ENCODE data around the gene CRTC2. TPM values are rescaled to one million over a fixed set of nuclear protein-coding genes. Genes with fewer than 3 reads are reported as not detected.
A peak's percentile ranks its signal among the peaks of the same experiment; 100 is the strongest.

CRTC2 gene
- total RNA-seq, 1 experiment from 2014 or later: 40.8 TPM

DNA sequence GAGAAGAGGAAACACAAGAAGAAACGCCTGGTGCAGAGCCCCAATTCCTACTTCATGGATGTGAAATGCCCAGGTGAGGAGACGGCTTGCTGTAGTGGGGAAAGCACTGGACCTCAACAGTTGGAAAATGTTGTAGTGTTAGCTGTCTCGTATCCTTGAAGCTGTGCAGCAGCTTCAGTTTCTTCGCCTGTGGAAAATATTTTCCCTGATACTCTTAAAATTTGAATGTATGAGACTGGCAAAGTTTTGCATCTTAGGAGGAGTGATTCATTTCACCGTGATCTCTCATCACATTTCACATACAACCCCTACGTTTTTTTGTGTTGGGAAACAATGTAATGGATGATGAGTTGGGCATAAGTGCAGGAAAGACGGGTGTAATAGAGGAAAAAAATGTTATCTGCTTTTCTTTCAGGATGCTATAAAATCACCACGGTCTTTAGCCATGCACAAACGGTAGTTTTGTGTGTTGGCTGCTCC is 32.8 kb upstream of the CRTC2 start:
- H3K4me3 ChIP-seq (ENCODE audit: low read depth, low read length, poor library complexity, severe bottlenecking): peak overlapping the region; percentile 81

GRCh38 chr1:153990468-153991150 is 32.2 kb upstream of the CRTC2 start, which contains the start of gene RPS27:
TSS of gene RPS27 (plus strand) at chr1:153990762. CDS start at chr1:153990797, 35 bp downstream.
- Histone ChIP-seq H3K27me3 (replicated peaks; ENCODE audit: insufficient read depth, low read depth, low read length, poor library complexity) (no peaks in the 10 kb centered on the region), H3K27ac (ENCODE audit: low read depth, low read length, poor library complexity, severe bottlenecking) (peak within 1 kb of the TSS; percentile 96), H3K4me3 (ENCODE audit: low read depth, low read length, poor library complexity, severe bottlenecking) (peak within 1 kb of the TSS; percentile 81), H3K9me3 (ENCODE audit: low read depth, low read length, poor library complexity, severe bottlenecking) (no peaks in the 10 kb centered on the region), H3K36me3 (ENCODE audit: insufficient read depth, low read length, poor library complexity, severe bottlenecking) (peaks cover 42% of the 10 kb centered on the region), H3K4me1 (ENCODE audit: insufficient read depth, low read length, poor library complexity, severe bottlenecking) (peaks cover 17% of the 10 kb centered on the region)
- no TSS peak for BruUV-seq (replicated peaks)
- ChIA-PET POLR2A (ENCODE audit: low non-redundant PET) (interaction anchor here (0.6 to 1.0 kb wide), 10 partner anchors 9 to 1464 kb away, joined by 3 to 11 read pairs (median 4); partner anchors contain the start of genes DENND4B, JTB, SLC39A1 and UBAP2L), CTCF (interaction anchor here (0.6 kb wide), 1 partner anchor 266 kb away, joined by 5 read pairs; no protein-coding TSS in a partner anchor)
- DNase-seq (ENCODE audit: low spot score): peak; percentile 98
- intact Hi-C loops (cut with micrococcal nuclease; ENCODE audit: unreplicated experiment): no loop called here
- TF ChIP-seq, protein P1, sequence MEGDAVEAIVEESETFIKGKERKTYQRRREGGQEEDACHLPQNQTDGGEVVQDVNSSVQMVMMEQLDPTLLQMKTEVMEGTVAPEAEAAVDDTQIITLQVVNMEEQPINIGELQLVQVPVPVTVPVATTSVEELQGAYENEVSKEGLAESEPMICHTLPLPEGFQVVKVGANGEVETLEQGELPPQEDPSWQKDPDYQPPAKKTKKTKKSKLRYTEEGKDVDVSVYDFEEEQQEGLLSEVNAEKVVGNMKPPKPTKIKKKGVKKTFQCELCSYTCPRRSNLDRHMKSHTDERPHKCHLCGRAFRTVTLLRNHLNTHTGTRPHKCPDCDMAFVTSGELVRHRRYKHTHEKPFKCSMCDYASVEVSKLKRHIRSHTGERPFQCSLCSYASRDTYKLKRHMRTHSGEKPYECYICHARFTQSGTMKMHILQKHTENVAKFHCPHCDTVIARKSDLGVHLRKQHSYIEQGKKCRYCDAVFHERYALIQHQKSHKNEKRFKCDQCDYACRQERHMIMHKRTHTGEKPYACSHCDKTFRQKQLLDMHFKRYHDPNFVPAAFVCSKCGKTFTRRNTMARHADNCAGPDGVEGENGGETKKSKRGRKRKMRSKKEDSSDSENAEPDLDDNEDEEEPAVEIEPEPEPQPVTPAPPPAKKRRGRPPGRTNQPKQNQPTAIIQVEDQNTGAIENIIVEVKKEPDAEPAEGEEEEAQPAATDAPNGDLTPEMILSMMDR (conservative IDR thresholded peaks at IDR 0.05; ENCODE audit: low read depth, low read length): no peak
- no peak for TF ChIP-seq EZH2 (IDR thresholded peaks at IDR 0.05; ENCODE audit: borderline replicate concordance, low read depth, low read length, poor library complexity, severe bottlenecking)

More for the DNA sequence above, 32.8 kb upstream of the CRTC2 start:
- Histone ChIP-seq H3K27me3 (replicated peaks; ENCODE audit: insufficient read depth, low read depth, low read length, poor library complexity) (no peaks in the 10 kb centered on the region), H3K27ac (ENCODE audit: low read depth, low read length, poor library complexity, severe bottlenecking) (peak overlapping the region; percentile 96), H3K36me3 (ENCODE audit: insufficient read depth, low read length, poor library complexity, severe bottlenecking) (peaks cover 42% of the 10 kb centered on the region), H3K9me3 (ENCODE audit: low read depth, low read length, poor library complexity, severe bottlenecking) (no peaks in the 10 kb centered on the region), H3K4me1 (ENCODE audit: insufficient read depth, low read length, poor library complexity, severe bottlenecking) (peaks cover 17% of the 10 kb centered on the region)
- no peak for TF ChIP-seq EZH2 (IDR thresholded peaks at IDR 0.05; ENCODE audit: borderline replicate concordance, low read depth, low read length, poor library complexity, severe bottlenecking)
- TF ChIP-seq, protein P1 (conservative IDR thresholded peaks at IDR 0.05; ENCODE audit: low read depth, low read length): no peak
- ChIA-PET POLR2A (ENCODE audit: low non-redundant PET) (interaction anchor here (0.5 to 1.0 kb wide), 3 partner anchors 8 to 1465 kb away, joined by 3 to 6 read pairs (median 4); no protein-coding TSS in a partner anchor), CTCF (no interaction called here)
- no peak for DNase-seq (ENCODE audit: low spot score)
- intact Hi-C loops (cut with micrococcal nuclease; ENCODE audit: unreplicated experiment): no loop called here
- BruUV-seq (replicated peaks): TSS peak; percentile 80

DNA sequence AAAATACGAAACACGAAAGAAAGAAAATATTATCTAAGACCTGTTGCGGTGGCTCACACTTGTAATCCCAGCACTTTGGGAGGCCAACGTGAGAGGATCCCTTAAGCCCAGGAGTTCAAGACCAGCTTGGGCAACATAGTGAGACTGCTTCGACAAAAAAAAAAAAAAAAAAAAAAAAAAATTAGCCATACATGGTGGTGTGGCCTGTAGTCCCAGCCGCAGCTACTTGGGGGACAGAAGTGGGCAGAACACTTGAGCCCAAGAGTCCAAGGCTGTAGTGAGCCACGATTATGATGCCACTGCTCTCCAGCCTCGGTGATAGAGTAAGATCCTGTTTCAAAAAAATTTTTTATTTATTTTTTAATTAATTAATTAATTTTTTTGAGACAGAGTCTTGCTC is 29.2 kb upstream of the CRTC2 start:
- peaks cover 24% of the 10 kb centered on the region for H3K4me1 ChIP-seq (ENCODE audit: insufficient read depth, low read length, poor library complexity, severe bottlenecking)
- peaks cover 27% of the 10 kb centered on the region for H3K36me3 ChIP-seq (ENCODE audit: insufficient read depth, low read length, poor library complexity, severe bottlenecking)
- BruUV-seq (replicated peaks): no TSS peak
- CTCF ChIA-PET: interaction anchor here (0.7 to 1.6 kb wide), 3 partner anchors 190 to 311 kb away, joined by 3 to 8 read pairs (median 4); no protein-coding TSS in a partner anchor
- intact Hi-C loops (cut with micrococcal nuclease; ENCODE audit: unreplicated experiment): loop anchor here (2.0 to 10.0 kb wide), 6 partner anchors 67 to 473 kb away; partner anchors contain the start of genes ILF2 and NPR1
- no peaks in the 10 kb centered on the region for H3K9me3 ChIP-seq (ENCODE audit: low read depth, low read length, poor library complexity, severe bottlenecking)
- H3K27me3 ChIP-seq (replicated peaks; ENCODE audit: insufficient read depth, low read depth, low read length, poor library complexity): no peaks in the 10 kb centered on the region
- no peak overlapping the region for H3K4me3 ChIP-seq (ENCODE audit: low read depth, low read length, poor library complexity, severe bottlenecking)
- TF ChIP-seq, protein P1 (conservative IDR thresholded peaks at IDR 0.05; ENCODE audit: low read depth, low read length): no peak
- no peak for TF ChIP-seq EZH2 (IDR thresholded peaks at IDR 0.05; ENCODE audit: borderline replicate concordance, low read depth, low read length, poor library complexity, severe bottlenecking)
- no peak for DNase-seq (ENCODE audit: low spot score)
- H3K27ac ChIP-seq (ENCODE audit: low read depth, low read length, poor library complexity, severe bottlenecking): no peak overlapping the region
- POLR2A ChIA-PET (ENCODE audit: low non-redundant PET): interaction anchor here (0.6 kb wide), 1 partner anchor 310 kb away, joined by 5 read pairs; no protein-coding TSS in a partner anchor
